MCF 10A (cell line): ENCODE measurements around the gene TSPAN15. TPM values are rescaled to one million over a fixed set of nuclear protein-coding genes. Genes with fewer than 3 reads are reported as not detected.

Experiments
- BruUV-seq: library from RNA; stranded (reverse); fragments of 400-500 nt; replicated peaks from 2 replicates; lab custom pipeline; 2021; lab: Mats Ljungman, UMichigan
- CTCF ChIA-PET: fragments of 300-600 bp; sonication (Branson Sonifier 250); formaldehyde crosslinking; extraction: SDS; loops from one replicate; lab custom pipeline; 2021; ENCODE audit warnings: antibody characterized with exemption, inconsistent platforms; lab: Yijun Ruan, JAX
- POLR2A ChIA-PET: fragments of 300-600, 350-650 bp; sonication (Branson Sonifier 250); formaldehyde crosslinking; extraction: SDS; loops from one replicate; lab custom pipeline; 2020; ENCODE audit warnings: antibody characterized with exemption, inconsistent platforms; lab: Yijun Ruan, JAX
- DNase-seq: peaks from one replicate; pipeline ENCODE4 v3.0.0-alpha.2; 2018; ENCODE audit not compliant: unreplicated experiment
- H3K27ac Mint-ChIP-seq: one replicate; pipeline ENCODE4 v1.8.0; 2022; ENCODE audit warnings: mild to moderate bottlenecking, low read depth, mixed read lengths; ENCODE audit not compliant: unreplicated experiment
- H3K27me3 Mint-ChIP-seq: one replicate; pipeline ENCODE4 v1.8.0; 2022; ENCODE audit warnings: mixed read lengths; ENCODE audit not compliant: insufficient read depth, unreplicated experiment
- H3K36me3 Mint-ChIP-seq: one replicate; pipeline ENCODE4 v1.8.0; 2022; ENCODE audit warnings: mild to moderate bottlenecking, moderate library complexity, mixed read lengths; ENCODE audit not compliant: insufficient read depth, unreplicated experiment
- H3K4me1 Mint-ChIP-seq: one replicate; pipeline ENCODE4 v1.8.0; 2022; ENCODE audit warnings: mixed read lengths; ENCODE audit not compliant: insufficient read depth, unreplicated experiment
- H3K4me3 Mint-ChIP-seq: one replicate; pipeline ENCODE4 v1.8.0; 2022; ENCODE audit warnings: mild to moderate bottlenecking, moderate library complexity, mixed read lengths; ENCODE audit not compliant: unreplicated experiment
- H3K9me3 Mint-ChIP-seq: one replicate; pipeline ENCODE4 v1.8.0; 2022; ENCODE audit warnings: mixed read lengths; ENCODE audit not compliant: unreplicated experiment
- CTCF ChIP-seq: fragments of 200-600 bp; IDR thresholded peaks from one replicate; pipeline ENCODE4 v1.8.0; 2022; ENCODE audit warnings: antibody characterized with exemption, mild to moderate bottlenecking; ENCODE audit not compliant: unreplicated experiment
- intact Hi-C: fragments of 100-400 bp; cut with micrococcal nuclease; formaldehyde crosslinking; loops from 2 replicates; pipeline ENCODE4 v1.14.1; 2022
- total RNA-seq: library from RNA; stranded (reverse); gene quantifications from 2 replicates; pipeline ENCODE4 v1.2.3, GENCODE V29; 2022

The TSPAN15 gene
- total RNA-seq, 1 experiment from 2014 or later = 0.54 TPM

- TF ChIP-seq CTCF = no peak
- DNase-seq = no peak
- H3K27me3 Mint-ChIP-seq = no peaks in the 10 kb centered on the region
- CTCF ChIA-PET = interaction anchor here (2.1 kb wide), 1 partner anchor 97 kb away, joined by 15 read pairs; no protein-coding TSS in a partner anchor
- intact Hi-C loops = loop anchor here (1.0 kb wide), 1 partner anchor 229 kb away; no protein-coding TSS in a partner anchor
- H3K36me3 Mint-ChIP-seq = peaks cover 11% of the 10 kb centered on the region
- no peaks in the 10 kb centered on the region for H3K9me3 Mint-ChIP-seq
- no peak overlapping the region for H3K4me3 Mint-ChIP-seq
- POLR2A ChIA-PET = no interaction called here
- no TSS peak for BruUV-seq
- no peak overlapping the region for H3K27ac Mint-ChIP-seq
- H3K4me1 Mint-ChIP-seq = peaks cover 16% of the 10 kb centered on the region
These were observed 41.3 kb upstream of the TSPAN15 start for GRCh38 chr10:69409968-69410367.

DNA sequence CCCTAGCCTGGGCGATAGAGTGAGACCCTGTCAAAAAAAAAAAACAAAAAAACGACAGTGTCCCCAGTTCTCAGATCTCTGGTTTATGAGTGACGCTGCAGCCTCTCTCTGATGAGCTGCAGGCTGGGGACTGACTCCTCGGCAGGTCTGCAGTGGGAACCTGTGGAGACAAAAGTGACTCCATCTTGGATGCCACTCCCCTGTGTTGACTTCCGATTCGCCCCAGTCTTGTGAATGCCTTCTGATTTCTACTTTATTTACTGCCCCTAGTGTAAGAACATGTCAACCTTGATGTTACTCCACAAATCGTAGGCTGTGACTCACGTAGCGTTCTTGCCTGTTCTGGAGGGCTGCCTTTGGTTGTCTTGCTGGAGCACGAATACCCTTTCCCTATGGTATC is 40.8 kb upstream of the TSPAN15 start:
- Mint-ChIP-seq H3K36me3 (peaks cover 11% of the 10 kb centered on the region), H3K9me3 (no peaks in the 10 kb centered on the region), H3K27ac (no peak overlapping the region), H3K4me3 (no peak overlapping the region), H3K27me3 (no peaks in the 10 kb centered on the region), H3K4me1 (peaks cover 16% of the 10 kb centered on the region)
- ChIA-PET POLR2A (no interaction called here), CTCF (interaction anchor here (0.6 to 2.1 kb wide), 8 partner anchors 29 to 404 kb away, joined by 3 to 15 read pairs (median 4); no protein-coding TSS in a partner anchor)
- no peak for DNase-seq
- BruUV-seq = no TSS peak
- no peak for TF ChIP-seq CTCF
- intact Hi-C loops = no loop called here

DNA sequence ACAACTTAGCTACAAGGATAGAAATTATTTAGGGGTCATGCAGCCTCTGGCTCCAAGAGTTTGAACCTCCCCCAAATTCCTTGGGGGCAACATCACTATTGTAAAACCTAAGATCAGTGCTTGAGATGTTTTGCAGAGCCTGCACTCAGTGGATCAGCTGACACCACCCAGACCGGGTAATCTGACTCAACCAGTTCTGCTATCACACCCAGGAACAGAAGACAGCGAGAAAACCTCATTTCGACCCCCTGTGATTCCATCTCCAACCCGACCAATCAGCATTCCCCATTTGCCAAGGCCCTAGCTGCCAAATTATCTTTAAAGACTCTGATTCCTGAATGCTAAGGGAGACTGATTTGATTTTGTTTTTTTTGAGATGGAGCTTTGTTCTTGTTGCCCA is 39.8 kb upstream of the TSPAN15 start:
- Mint-ChIP-seq H3K4me1 (peaks cover 10% of the 10 kb centered on the region), H3K4me3 (no peak overlapping the region), H3K27me3 (no peaks in the 10 kb centered on the region), H3K36me3 (peaks cover 5% of the 10 kb centered on the region), H3K27ac (no peak overlapping the region), H3K9me3 (no peaks in the 10 kb centered on the region)
- no peak for DNase-seq
- POLR2A ChIA-PET = no interaction called here
- TF ChIP-seq CTCF = no peak
- CTCF ChIA-PET = interaction anchor here (1.0 to 2.1 kb wide), 3 partner anchors 28 to 175 kb away, joined by 4 to 15 read pairs (median 5); no protein-coding TSS in a partner anchor
- BruUV-seq = no TSS peak
- intact Hi-C loops = no loop called here

DNA sequence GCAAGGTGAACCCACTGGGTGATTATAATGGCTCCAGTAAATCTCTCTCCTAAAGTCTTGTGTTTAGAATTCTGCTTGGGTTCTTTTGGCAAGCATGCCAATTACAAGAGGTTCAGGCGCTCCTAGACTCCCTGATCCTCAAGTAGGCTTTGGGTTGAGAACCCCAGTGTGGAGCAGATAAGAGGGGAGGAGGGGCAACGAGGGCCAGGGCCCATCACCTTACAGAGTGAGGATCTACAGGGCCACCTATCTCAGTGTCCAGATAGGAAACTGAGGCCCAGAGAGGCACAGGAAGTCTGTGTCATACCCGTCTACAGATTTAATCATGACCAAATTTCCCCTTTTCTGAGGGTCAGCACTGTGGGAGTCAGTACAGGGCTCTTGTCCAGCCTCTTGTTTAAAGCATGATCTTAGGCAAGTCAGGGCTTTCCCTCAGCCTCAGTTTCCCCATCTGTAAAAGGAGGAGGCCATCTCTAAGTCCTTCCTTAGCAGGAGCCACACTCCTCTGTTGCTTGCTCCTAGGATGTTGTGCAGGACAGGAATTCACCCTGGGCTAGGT is 39.0 kb upstream of the TSPAN15 start:
- H3K9me3 Mint-ChIP-seq = no peaks in the 10 kb centered on the region
- POLR2A ChIA-PET = no interaction called here
- no TSS peak for BruUV-seq
- no peaks in the 10 kb centered on the region for H3K27me3 Mint-ChIP-seq
- no peak overlapping the region for H3K27ac Mint-ChIP-seq
- no peak for DNase-seq
- peaks cover 5% of the 10 kb centered on the region for H3K36me3 Mint-ChIP-seq
- no peak overlapping the region for H3K4me3 Mint-ChIP-seq
- CTCF ChIA-PET = interaction anchor here (0.6 to 2.1 kb wide), 3 partner anchors 12 to 620 kb away, joined by 3 to 15 read pairs (median 3); no protein-coding TSS in a partner anchor
- intact Hi-C loops = no loop called here
- H3K4me1 Mint-ChIP-seq = peaks cover 6% of the 10 kb centered on the region
- no peak for TF ChIP-seq CTCF
